ENCODE data around the gene GIT2.

The GIT2 gene

GRCh38 chr12:110012659-110013058 lies 16.5 kb upstream of the GIT2 start:
- ChIA-PET CTCF (interaction anchor here (0.9 kb wide), 2 partner anchors 12 to 419 kb away, joined by 3 to 5 read pairs; no protein-coding TSS in a partner anchor), POLR2A (no interaction called here)
- TF ChIP-seq BCL11B (tag by site-specific recombination; IDR thresholded peaks at IDR 0.05; ENCODE audit: low read depth) (no peak), ZNF10 (tag by site-specific recombination; IDR thresholded peaks at IDR 0.05) (no peak), TSHZ1 (tag by site-specific recombination; IDR thresholded peaks at IDR 0.05; ENCODE audit: borderline replicate concordance) (no peak), ZNF488 (tag by site-specific recombination; IDR thresholded peaks at IDR 0.05) (no peak), ZNF280C (tag by site-specific recombination; IDR thresholded peaks at IDR 0.05) (no peak), ZNF747 (tag by site-specific recombination; IDR thresholded peaks at IDR 0.05) (no peak), ZNF521 (tag by site-specific recombination; IDR thresholded peaks at IDR 0.05) (no peak), ZSCAN30 (tag by site-specific recombination; IDR thresholded peaks at IDR 0.05) (no peak)
- Histone ChIP-seq H3K4me3 (ENCODE audit: low read depth, low read length) (no peak overlapping the region), H3K27ac (ENCODE audit: extremely low read depth, low read depth, low read length) (no peak overlapping the region), H3K36me3 (ENCODE audit: control insufficient read depth in 2 of 2, insufficient read depth in 1 of 2, low read length in 2 of 2) (peaks cover 18 to 41% of the 10 kb centered on the region in 2 experiments), H3K9me3 (ENCODE audit: control insufficient read depth, insufficient read depth, low read depth, low read length) (no peaks in the 10 kb centered on the region), H3K4me1 (ENCODE audit: control insufficient read depth, insufficient read depth, low read length) (no peaks in the 10 kb centered on the region)

GRCh38 chr12:110012137-110012536 lies 16.0 kb upstream of the GIT2 start:
- no peaks in the 10 kb centered on the region for H3K9me3 ChIP-seq (ENCODE audit: control insufficient read depth, insufficient read depth, low read depth, low read length)
- no peaks in the 10 kb centered on the region for H3K4me1 ChIP-seq (ENCODE audit: control insufficient read depth, insufficient read depth, low read length)
- H3K4me3 ChIP-seq (ENCODE audit: low read depth, low read length): no peak overlapping the region
- TF ChIP-seq ZNF311 (tag by site-specific recombination; IDR thresholded peaks at IDR 0.05; ENCODE audit: borderline replicate concordance) (no peak), ZNF558 (tag by site-specific recombination; IDR thresholded peaks at IDR 0.05) (no peak), ZNF174 (tag by site-specific recombination; IDR thresholded peaks at IDR 0.05) (no peak), IKZF3 (tag by site-specific recombination; IDR thresholded peaks at IDR 0.05) (no peak), ZNF560 (tag by site-specific recombination; IDR thresholded peaks at IDR 0.05; ENCODE audit: borderline replicate concordance) (no peak), ZNF677 (tag by site-specific recombination; IDR thresholded peaks at IDR 0.05) (no peak)
- H3K27ac ChIP-seq (ENCODE audit: extremely low read depth, low read depth, low read length): no peak overlapping the region
- CTCF ChIA-PET: interaction anchor here (0.9 kb wide), 1 partner anchor 12 kb away, joined by 3 read pairs; no protein-coding TSS in a partner anchor
- H3K36me3 ChIP-seq (ENCODE audit: control insufficient read depth in 2 of 2, insufficient read depth in 1 of 2, low read length in 2 of 2): peaks cover 14 to 36% of the 10 kb centered on the region in 2 experiments
- POLR2A ChIA-PET: no interaction called here
